HepG2 (cell line): ENCODE data around the gene ATF3. TPM values are rescaled to one million over a fixed set of nuclear protein-coding genes. Genes with fewer than 3 reads are reported as not detected.

Source experiments
- ATAC-seq: fragments of 200-7000 bp; cut with Tn5 transposase; 3 replicates; pipeline ENCODE4 v1.9.1; 2020; ENCODE audit warnings: mild to moderate bottlenecking, moderate library complexity
- BruUV-seq: library from RNA; stranded (reverse); fragments of 400-500 nt; replicated peaks from 2 replicates; lab custom pipeline; 2021; lab: Mats Ljungman, UMichigan
- CTCF ChIA-PET: fragments of 300-600 bp; formaldehyde crosslinking; extraction: SDS; loops from one replicate; lab custom pipeline; 2021; ENCODE audit warnings: low total read pairs, inconsistent platforms, low intra/inter-chr PET ratio; lab: Yijun Ruan, JAX
- POLR2A ChIA-PET: fragments of 350-600 bp; sonication (Branson Sonifier 250); formaldehyde crosslinking; loops from one replicate; lab custom pipeline; 2020; ENCODE audit warnings: antibody characterized with exemption, inconsistent platforms; lab: Yijun Ruan, JAX
- DNase-seq: peaks from one replicate; pipeline ENCODE4 v3.0.0-alpha.2; 2015; ENCODE audit warnings: low spot score
- FAIRE-seq: peaks from 3 replicates; lab custom pipeline; 2011; peaks lifted over from hg19 to GRCh38; lab: Jason Lieb, UNC
- H2AFZ ChIP-seq: one replicate; pipeline ENCODE4 v1.6.1; 2011; ENCODE audit warnings: low read length, inconsistent platforms
- H3K27ac ChIP-seq: fragments of 300-600 bp; 3 replicates; pipeline ENCODE4 v1.8.0; 2011; ENCODE audit warnings: mixed run types, mild to moderate bottlenecking, mixed read lengths, low read length, inconsistent platforms; ENCODE audit not compliant: insufficient read depth; ENCODE audit errors: extremely low read length
- H3K27me3 ChIP-seq, 2 experiments: fragments of 200-600 bp in 1 of 2; 2 replicates in 1 of 2; 3 replicates in 1 of 2; pipeline versions ENCODE4 v1.6.0 to v1.8.0; 2011; ENCODE audit warnings: low read length in 2 of 2, mild to moderate bottlenecking in 2 of 2, moderate library complexity in 2 of 2, inconsistent platforms in 1 of 2; ENCODE audit not compliant: insufficient read depth in 2 of 2, control insufficient read depth in 1 of 2
- H3K36me3 ChIP-seq, 2 experiments: fragments of 200-600 bp in 1 of 2; replicated peaks in 1 of 2; 2 replicates in 1 of 2; 3 replicates in 1 of 2; pipeline versions ENCODE4 v1.5.1 to v1.8.0; 2011; ENCODE audit warnings: low read length in 2 of 2, inconsistent platforms in 1 of 2; ENCODE audit not compliant: insufficient read depth in 2 of 2, control insufficient read depth in 1 of 2
- H3K4me1 ChIP-seq: 2 replicates; pipeline ENCODE4 v1.5.1; 2012; ENCODE audit warnings: low read length, inconsistent platforms; ENCODE audit not compliant: insufficient read depth
- H3K4me2 ChIP-seq: 2 replicates; pipeline ENCODE4 v1.6.0; 2011; ENCODE audit warnings: low read depth, low read length, inconsistent platforms
- H3K4me3 ChIP-seq, 3 experiments: fragments of 200-600 bp in 1 of 3; sonication (generic), shearing (Covaris generic) in 1 of 3; replicated peaks in 1 of 3; 2 replicates each; pipeline ENCODE4 v1.5.1; 2011 to 2016; ENCODE audit warnings: low read length in 3 of 3, inconsistent platforms in 2 of 3, low read depth in 2 of 3, mild to moderate bottlenecking in 2 of 3, control low read depth in 1 of 3, mixed read lengths in 1 of 3; ENCODE audit not compliant: insufficient read depth in 1 of 3
- H3K79me2 ChIP-seq: one replicate; pipeline ENCODE4 v1.6.1; 2011; ENCODE audit warnings: low read length, inconsistent platforms; ENCODE audit not compliant: insufficient read depth
- H3K9ac ChIP-seq: 2 replicates; pipeline ENCODE4 v1.6.0; 2011; ENCODE audit warnings: mild to moderate bottlenecking, low read depth, low read length, inconsistent platforms; ENCODE audit not compliant: insufficient read depth
- H3K9me3 ChIP-seq: 2 replicates; pipeline ENCODE4 v1.5.1; 2012; ENCODE audit warnings: mild to moderate bottlenecking, low read length
- H4K20me1 ChIP-seq: 2 replicates; pipeline ENCODE4 v1.6.0; 2011; ENCODE audit warnings: inconsistent platforms, mild to moderate bottlenecking, low read length, moderate library complexity; ENCODE audit not compliant: insufficient read depth
- FOSL2 ChIP-seq: sonication (generic); formaldehyde crosslinking; IDR thresholded peaks from 2 replicates; pipeline ENCODE4 v1.4.0; 2020; ENCODE audit warnings: missing genetic modification reagents
- HNF4A ChIP-seq: sonication (generic); formaldehyde crosslinking; IDR thresholded peaks from 2 replicates; pipeline ENCODE4 v1.4.0; 2020; ENCODE audit warnings: missing genetic modification reagents
- ZNF850 ChIP-seq: sonication (generic); formaldehyde crosslinking; conservative IDR thresholded peaks from 2 replicates; pipeline ENCODE4 v1.9.0; 2021; ENCODE audit warnings: mild to moderate bottlenecking, missing genetic modification reagents
- WGBS: methylation state at CpG from one replicate; pipeline ENCODE4 v1.1.6; 2017; ENCODE audit warnings: low lambda C conversion rate; 5-methylcytosine and 5-hydroxymethylcytosine counted together
- in situ Hi-C: cut with HindIII; loops from 2 replicates; pipeline ENCODE4 v1.10.0; 2017; ENCODE audit warnings: low pct_unique_long_range_greater_than_20kb; ENCODE audit not compliant: extremely low pct_ligation_motif_present
- intact Hi-C: fragments of 100-400 bp; cut with micrococcal nuclease; formaldehyde crosslinking; loops from one replicate; pipeline ENCODE4 v1.10.0; 2022; ENCODE audit not compliant: unreplicated experiment
- polyA plus RNA-seq, 8 experiments: library from polyadenylated mRNA; depleted of rRNA in 3 of 8; stranded (reverse) in 7 of 8; unstranded in 1 of 8; fragments of >200 nt; fragmentation: Illumina TruSeq in 4 of 8; extraction: Trizol in 4 of 8; gene quantifications; 2 replicates each; pipeline versions ENCODE4 v1.2.1 to v1.2.3, GENCODE V29; 2011 to 2016; ENCODE audit warnings: low read depth in 4 of 8, missing spikeins in 1 of 8, mixed read lengths in 1 of 8; ENCODE audit not compliant: insufficient read depth in 1 of 8
- total RNA-seq, 5 experiments: library from RNA; depleted of rRNA; stranded (reverse); fragments of >200 nt; fragmentation: Illumina TruSeq; extraction: Trizol; gene quantifications; 2 replicates each; pipeline ENCODE4 v1.2.3, GENCODE V29; 2016; ENCODE audit warnings: low read depth in 1 of 5
- TF ChIP-seq, protein P1 (sequence below): fragments of 450-650 bp; IDR thresholded peaks from 2 replicates; pipeline ENCODE4 v1.6.1; 2017

ATF3 gene
- total and polyA plus RNA-seq, 2 of the 13 experiments (the other 11 are each of a cell fraction or from before 2014, with no cell fraction given), result 5.0 to 13.0 TPM

DNA sequence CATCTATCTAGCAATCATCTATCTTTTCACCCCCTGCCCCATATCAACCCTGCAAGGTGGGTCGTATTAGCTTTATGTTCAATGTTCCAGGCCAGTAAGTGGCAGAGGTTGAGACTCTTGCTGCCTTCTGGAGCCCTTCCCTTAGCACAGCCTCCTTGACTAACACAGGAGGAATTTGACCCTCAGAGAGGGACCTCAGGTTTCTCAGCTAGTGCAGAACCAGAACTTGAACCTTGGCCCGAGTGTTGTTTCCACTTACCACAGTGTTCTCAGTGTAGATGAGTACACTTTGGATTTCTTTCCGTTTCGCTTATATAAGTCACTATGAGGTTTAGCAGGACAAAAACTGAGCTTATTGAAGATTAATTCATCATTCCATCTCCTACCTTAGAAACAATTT, 11.1 kb upstream of the ATF3 start:
- POLR2A ChIA-PET, result interaction anchor here (2.6 kb wide), 1 partner anchor 11 kb away, joined by 33 read pairs; the partner anchor contains the start of gene ATF3
- H3K9me3 ChIP-seq, result no peaks in the 10 kb centered on the region
- DNase-seq, result no peak
- TF ChIP-seq, protein P1, sequence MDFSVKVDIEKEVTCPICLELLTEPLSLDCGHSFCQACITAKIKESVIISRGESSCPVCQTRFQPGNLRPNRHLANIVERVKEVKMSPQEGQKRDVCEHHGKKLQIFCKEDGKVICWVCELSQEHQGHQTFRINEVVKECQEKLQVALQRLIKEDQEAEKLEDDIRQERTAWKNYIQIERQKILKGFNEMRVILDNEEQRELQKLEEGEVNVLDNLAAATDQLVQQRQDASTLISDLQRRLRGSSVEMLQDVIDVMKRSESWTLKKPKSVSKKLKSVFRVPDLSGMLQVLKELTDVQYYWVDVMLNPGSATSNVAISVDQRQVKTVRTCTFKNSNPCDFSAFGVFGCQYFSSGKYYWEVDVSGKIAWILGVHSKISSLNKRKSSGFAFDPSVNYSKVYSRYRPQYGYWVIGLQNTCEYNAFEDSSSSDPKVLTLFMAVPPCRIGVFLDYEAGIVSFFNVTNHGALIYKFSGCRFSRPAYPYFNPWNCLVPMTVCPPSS, result no peak
- TF ChIP-seq FOSL2 (CRISPR knock-in tag), result 0 out of 2 replicates have a peak, but pooled peaks have one; percentile 13
- H3K79me2 ChIP-seq, result no peaks in the 10 kb centered on the region
- H3K4me3 ChIP-seq, result no peak overlapping the region
- H3K9ac ChIP-seq, result no peak overlapping the region
- peaks cover 36% of the 10 kb centered on the region for H3K4me1 ChIP-seq
- no TSS peak for BruUV-seq
- intact Hi-C loops (no loop called here), in situ Hi-C loops (no loop called here)
- no peak for ATAC-seq
- no peak overlapping the region for H3K4me2 ChIP-seq
- no peaks in the 10 kb centered on the region for H3K36me3 ChIP-seq
- H3K27ac ChIP-seq, result no peak overlapping the region
- FAIRE-seq, result no peak
- no peak overlapping the region for H2AFZ ChIP-seq
- 30% methylated on average over 4 of the region's 4 CpGs for whole genome bisulfite sequencing
- H4K20me1 ChIP-seq, result no peaks in the 10 kb centered on the region
- CTCF ChIA-PET, result no interaction called here
- H3K27me3 ChIP-seq, result peaks cover 0 to 18% of the 10 kb centered on the region in 2 experiments; a peak in 3 of 5 replicates

DNA sequence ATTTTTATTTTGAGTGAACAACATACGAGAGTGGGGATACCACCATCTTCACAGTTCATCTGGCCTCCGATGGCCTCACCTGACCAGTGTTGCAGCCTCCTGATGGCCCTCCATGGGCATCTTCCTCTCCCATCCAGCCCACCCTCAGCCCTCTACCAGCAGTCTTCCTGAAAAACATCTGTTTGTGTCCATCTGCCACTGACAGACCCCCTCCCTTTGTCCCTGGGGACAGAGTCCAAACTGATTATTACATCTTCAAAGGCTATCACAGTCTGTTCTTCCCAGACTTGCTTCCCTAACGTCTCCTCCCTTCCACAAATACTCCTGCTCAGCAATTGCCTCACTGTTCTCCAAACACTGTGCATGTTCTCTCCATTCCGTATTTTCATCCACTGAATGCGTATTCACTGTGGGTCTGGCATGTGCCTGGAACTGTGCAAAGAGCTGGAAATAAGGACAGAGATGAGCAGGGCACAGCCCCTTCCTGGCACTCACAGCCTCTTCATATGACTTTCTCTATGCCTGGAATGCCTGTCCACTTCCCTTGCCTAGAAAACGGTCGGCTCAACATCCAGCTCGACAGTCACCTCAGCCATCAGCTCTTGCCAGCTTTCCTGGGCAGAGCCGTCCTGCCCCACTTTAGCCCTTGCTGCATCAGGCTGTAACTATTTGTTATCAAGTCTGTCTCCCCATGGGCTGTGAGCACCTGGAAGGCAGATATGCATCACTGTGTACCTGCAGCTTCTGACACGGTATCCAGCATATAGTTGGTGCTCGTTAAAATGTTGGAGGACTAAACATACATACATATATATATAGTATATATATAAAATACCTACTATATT, 8.3 kb upstream of the ATF3 start:
- Histone ChIP-seq H3K27me3 (peaks cover 0 to 38% of the 10 kb centered on the region in 2 experiments; a peak in 4 of 5 replicates), H4K20me1 (no peaks in the 10 kb centered on the region), H3K27ac (no peak overlapping the region), H3K79me2 (no peaks in the 10 kb centered on the region), H3K4me3 (no peak overlapping the region), H3K9me3 (no peaks in the 10 kb centered on the region), H3K36me3 (no peaks in the 10 kb centered on the region), H3K9ac (no peak overlapping the region), H2AFZ (no peak overlapping the region), H3K4me2 (no peak overlapping the region), H3K4me1 (peaks cover 34% of the 10 kb centered on the region)
- FAIRE-seq (no peak), ATAC-seq (no peak; the same call in 2 of the 3 replicates), DNase-seq (no peak)
- no TSS peak for BruUV-seq
- CTCF ChIA-PET, result no interaction called here
- POLR2A ChIA-PET, result interaction anchor here (1.4 kb wide), 1 partner anchor 8 kb away, joined by 9 read pairs; the partner anchor contains the start of gene ATF3
- in situ Hi-C loops (no loop called here), intact Hi-C loops (no loop called here)
- 22% methylated on average over 11 of the region's 11 CpGs for WGBS
- TF ChIP-seq HNF4A (CRISPR knock-in tag) (peak; percentile 20; the same call in 1 of the 2 replicates), ZNF850 (CRISPR knock-in tag) (no peak)
